Epithelial cell of alveolus of lung (primary cell): Measurements from ENCODE around the gene LRP3. TPM values are rescaled to one million over a fixed set of nuclear protein-coding genes. Genes with fewer than 3 reads are reported as not detected.

Experiments
- total RNA-seq: library from RNA; depleted of rRNA; stranded (reverse); fragments of >200 nt; gene quantifications from 2 replicates; pipeline ENCODE4 v1.2.1, GENCODE V29; 2015

Gene LRP3
- total RNA-seq, result 36.7 and 48.1 TPM in 2 replicates

GRCh38 chr19:33193865-33194362 is at the start of gene LRP3:
TSS of gene LRP3 (plus strand) at chr19:33194330. CDS start at chr19:33194786, 456 bp downstream.

GRCh38 chr19:33225458-33225926 is 31.4 kb downstream of the LRP3 start, which contains the start of gene SLC7A10:
TSS of gene SLC7A10 (minus strand) at chr19:33225850. CDS start at chr19:33225703, 147 bp downstream.

Other genes with a start within 250 kb of the LRP3 start
- gene CEP89, start 222.4 kb upstream of the LRP3 start, total RNA-seq, result 13.9 and 16.2 TPM in 2 replicates
- gene FAAP24, start 222.1 kb upstream of the LRP3 start, total RNA-seq, result 0.64 and 3.0 TPM in 2 replicates
- 3.8 and 4.4 TPM in 2 replicates for gene RHPN2, start 129.4 kb upstream of the LRP3 start, total RNA-seq
- gene GPATCH1, start 113.1 kb upstream of the LRP3 start, total RNA-seq, result 2.5 and 6.1 TPM in 2 replicates
- not detected in 2 replicates for gene WDR88, start 62.2 kb upstream of the LRP3 start, total RNA-seq
- not detected in 2 replicates for gene SLC7A10, start 31.5 kb downstream of the LRP3 start, total RNA-seq
- under 0.01 and 0.80 TPM in 2 replicates for gene CEBPA, start 108.2 kb downstream of the LRP3 start, total RNA-seq
- gene CEBPG, start 179.4 kb downstream of the LRP3 start, total RNA-seq, result 10.4 and 26.0 TPM in 2 replicates